Right lobe of liver (tissue), 4 donors: Measurements from ENCODE around the gene TMEM272.

Source experiments
- POLR2A ChIP-seq: fragments of 450-650 bp; IDR thresholded peaks from one replicate; pipeline ENCODE4 v1.6.1; 2017; ENCODE audit warnings: antibody characterized with exemption, mild to moderate bottlenecking
- TF ChIP-seq, protein P1 (sequence below), 4 donors: fragments of 200-600 bp in 3 of 4; fragments of 450-650 bp in 1 of 4; IDR thresholded peaks; one replicate each; pipeline versions ENCODE4 v1.5.1 to v1.8.0; 2016 to 2022; ENCODE audit warnings: antibody characterized with exemption in 4 of 4, mild to moderate bottlenecking in 2 of 4
- donor health status: DM: no; HTN: no; CAD: no.
- donor health status: DM: no; HTN: no; CAD: no.
- donor health status: DM: no; HTN: yes; CAD: no.

GRCh38 chr13:51769455-51770127, 75.4 kb downstream of the TMEM272 start:
- TF ChIP-seq, protein P1, sequence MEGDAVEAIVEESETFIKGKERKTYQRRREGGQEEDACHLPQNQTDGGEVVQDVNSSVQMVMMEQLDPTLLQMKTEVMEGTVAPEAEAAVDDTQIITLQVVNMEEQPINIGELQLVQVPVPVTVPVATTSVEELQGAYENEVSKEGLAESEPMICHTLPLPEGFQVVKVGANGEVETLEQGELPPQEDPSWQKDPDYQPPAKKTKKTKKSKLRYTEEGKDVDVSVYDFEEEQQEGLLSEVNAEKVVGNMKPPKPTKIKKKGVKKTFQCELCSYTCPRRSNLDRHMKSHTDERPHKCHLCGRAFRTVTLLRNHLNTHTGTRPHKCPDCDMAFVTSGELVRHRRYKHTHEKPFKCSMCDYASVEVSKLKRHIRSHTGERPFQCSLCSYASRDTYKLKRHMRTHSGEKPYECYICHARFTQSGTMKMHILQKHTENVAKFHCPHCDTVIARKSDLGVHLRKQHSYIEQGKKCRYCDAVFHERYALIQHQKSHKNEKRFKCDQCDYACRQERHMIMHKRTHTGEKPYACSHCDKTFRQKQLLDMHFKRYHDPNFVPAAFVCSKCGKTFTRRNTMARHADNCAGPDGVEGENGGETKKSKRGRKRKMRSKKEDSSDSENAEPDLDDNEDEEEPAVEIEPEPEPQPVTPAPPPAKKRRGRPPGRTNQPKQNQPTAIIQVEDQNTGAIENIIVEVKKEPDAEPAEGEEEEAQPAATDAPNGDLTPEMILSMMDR (IDR thresholded peaks at IDR 0.05), result no peak
- TF ChIP-seq POLR2A, result no peak
